Loucy (cell line): ENCODE measurements around the gene UFSP1.

Experiments
- H2AFZ ChIP-seq: fragments of 200-600 bp; sonication (generic); 2 replicates; pipeline ENCODE4 v1.6.0; 2016; ENCODE audit warnings: antibody characterized with exemption, mild to moderate bottlenecking, low read length, moderate library complexity
- H3F3A ChIP-seq: fragments of 200-600 bp; 2 replicates; pipeline ENCODE4 v1.6.0; 2016; ENCODE audit warnings: antibody characterized with exemption, low read depth, mild to moderate bottlenecking
- H3K27me3 ChIP-seq: fragments of 200-600 bp; sonication (generic); 2 replicates; pipeline ENCODE4 v1.6.1; 2014; ENCODE audit warnings: low read length, mild to moderate bottlenecking; ENCODE audit not compliant: insufficient read depth, poor library complexity, severe bottlenecking
- H3K36me3 ChIP-seq: fragments of 200-600 bp; sonication (generic); 2 replicates; pipeline ENCODE4 v1.6.1; 2016; ENCODE audit warnings: low read length; ENCODE audit not compliant: insufficient read depth
- H3K4me1 ChIP-seq: fragments of 200-600 bp; sonication (generic); 2 replicates; pipeline ENCODE4 v1.5.1; 2014; ENCODE audit warnings: low read length, mild to moderate bottlenecking; ENCODE audit not compliant: insufficient read depth, poor library complexity, severe bottlenecking
- H3K4me2 ChIP-seq: fragments of 200-600 bp; sonication (generic); 2 replicates; pipeline ENCODE4 v1.6.0; 2014; ENCODE audit warnings: antibody characterized with exemption, low read length, low read depth, mild to moderate bottlenecking; ENCODE audit not compliant: poor library complexity, severe bottlenecking
- H3K4me3 ChIP-seq: fragments of 200-600 bp; sonication (generic); 2 replicates; pipeline ENCODE4 v1.5.1; 2014; ENCODE audit warnings: low read length, mild to moderate bottlenecking, mixed read lengths; ENCODE audit not compliant: poor library complexity, severe bottlenecking
- H3K79me2 ChIP-seq: fragments of 200-600 bp; sonication (generic); 2 replicates; pipeline ENCODE4 v1.6.1; 2014; ENCODE audit warnings: low read length; ENCODE audit not compliant: insufficient read depth
- H3K9ac ChIP-seq: fragments of 200-600 bp; sonication (generic); 2 replicates; pipeline ENCODE4 v1.6.0; 2014; ENCODE audit warnings: mild to moderate bottlenecking, low read depth, low read length, moderate library complexity; ENCODE audit not compliant: poor library complexity, severe bottlenecking
- H3K9me2 ChIP-seq: fragments of 200-600 bp; sonication (generic); replicated peaks from 2 replicates; pipeline ENCODE4 v1.6.1; 2016; ENCODE audit warnings: low read depth, low read length, mixed read lengths
- H3K9me3 ChIP-seq: fragments of 200-600 bp; sonication (generic); 2 replicates; pipeline ENCODE4 v1.6.1; 2014; ENCODE audit warnings: mild to moderate bottlenecking, antibody characterized with exemption, low read length, low read depth; ENCODE audit not compliant: insufficient read depth
- H4K20me1 ChIP-seq: fragments of 200-600 bp; sonication (generic); 2 replicates; pipeline ENCODE4 v1.6.0; 2014; ENCODE audit warnings: antibody characterized with exemption, low read length, mild to moderate bottlenecking; ENCODE audit not compliant: insufficient read depth, poor library complexity, severe bottlenecking
- EZH2phosphoT487 ChIP-seq: fragments of 200-600 bp; IDR thresholded peaks from 2 replicates; pipeline ENCODE4 v1.6.1; 2018; ENCODE audit warnings: antibody characterized with exemption, mild to moderate bottlenecking, moderate library complexity, borderline replicate concordance
- TF ChIP-seq, protein P1 (sequence below): fragments of 200-600 bp; sonication (generic); conservative IDR thresholded peaks from 2 replicates; pipeline ENCODE4 v1.5.1; 2014; ENCODE audit warnings: mild to moderate bottlenecking, antibody characterized with exemption, low read length

Gene UFSP1

DNA sequence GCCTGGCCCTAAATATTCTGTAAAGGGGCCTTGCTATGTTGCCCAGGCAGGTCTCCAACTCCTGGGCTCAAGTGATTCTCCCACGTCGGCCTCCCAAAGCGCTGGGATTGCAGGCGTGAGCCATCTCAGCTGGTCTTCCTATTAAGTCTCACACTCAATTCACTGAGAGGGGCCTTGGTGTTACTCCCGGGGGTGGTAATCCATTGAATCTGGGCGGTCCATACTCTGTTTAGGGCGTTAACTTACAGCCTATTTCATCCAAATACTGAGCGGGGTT is 15.3 kb downstream of the UFSP1 start:
- Histone ChIP-seq H3K4me2 (peak overlapping the region; percentile 94), H3F3A (no peaks in the 10 kb centered on the region), H3K27me3 (peaks cover 6% of the 10 kb centered on the region), H3K4me1 (peaks cover 35% of the 10 kb centered on the region), H3K9me3 (no peaks in the 10 kb centered on the region), H3K4me3 (peak overlapping the region; percentile 100), H2AFZ (peak overlapping the region; percentile 77), H3K9me2 (no peaks in the 10 kb centered on the region), H3K9ac (peak overlapping the region; percentile 96), H3K79me2 (peaks cover 50% of the 10 kb centered on the region), H4K20me1 (peaks cover 39% of the 10 kb centered on the region), H3K36me3 (peaks cover 12% of the 10 kb centered on the region; the same call in 1 of the 2 replicates)
- no peak for TF ChIP-seq EZH2phosphoT487
- TF ChIP-seq, protein P1, sequence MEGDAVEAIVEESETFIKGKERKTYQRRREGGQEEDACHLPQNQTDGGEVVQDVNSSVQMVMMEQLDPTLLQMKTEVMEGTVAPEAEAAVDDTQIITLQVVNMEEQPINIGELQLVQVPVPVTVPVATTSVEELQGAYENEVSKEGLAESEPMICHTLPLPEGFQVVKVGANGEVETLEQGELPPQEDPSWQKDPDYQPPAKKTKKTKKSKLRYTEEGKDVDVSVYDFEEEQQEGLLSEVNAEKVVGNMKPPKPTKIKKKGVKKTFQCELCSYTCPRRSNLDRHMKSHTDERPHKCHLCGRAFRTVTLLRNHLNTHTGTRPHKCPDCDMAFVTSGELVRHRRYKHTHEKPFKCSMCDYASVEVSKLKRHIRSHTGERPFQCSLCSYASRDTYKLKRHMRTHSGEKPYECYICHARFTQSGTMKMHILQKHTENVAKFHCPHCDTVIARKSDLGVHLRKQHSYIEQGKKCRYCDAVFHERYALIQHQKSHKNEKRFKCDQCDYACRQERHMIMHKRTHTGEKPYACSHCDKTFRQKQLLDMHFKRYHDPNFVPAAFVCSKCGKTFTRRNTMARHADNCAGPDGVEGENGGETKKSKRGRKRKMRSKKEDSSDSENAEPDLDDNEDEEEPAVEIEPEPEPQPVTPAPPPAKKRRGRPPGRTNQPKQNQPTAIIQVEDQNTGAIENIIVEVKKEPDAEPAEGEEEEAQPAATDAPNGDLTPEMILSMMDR: no peak

DNA sequence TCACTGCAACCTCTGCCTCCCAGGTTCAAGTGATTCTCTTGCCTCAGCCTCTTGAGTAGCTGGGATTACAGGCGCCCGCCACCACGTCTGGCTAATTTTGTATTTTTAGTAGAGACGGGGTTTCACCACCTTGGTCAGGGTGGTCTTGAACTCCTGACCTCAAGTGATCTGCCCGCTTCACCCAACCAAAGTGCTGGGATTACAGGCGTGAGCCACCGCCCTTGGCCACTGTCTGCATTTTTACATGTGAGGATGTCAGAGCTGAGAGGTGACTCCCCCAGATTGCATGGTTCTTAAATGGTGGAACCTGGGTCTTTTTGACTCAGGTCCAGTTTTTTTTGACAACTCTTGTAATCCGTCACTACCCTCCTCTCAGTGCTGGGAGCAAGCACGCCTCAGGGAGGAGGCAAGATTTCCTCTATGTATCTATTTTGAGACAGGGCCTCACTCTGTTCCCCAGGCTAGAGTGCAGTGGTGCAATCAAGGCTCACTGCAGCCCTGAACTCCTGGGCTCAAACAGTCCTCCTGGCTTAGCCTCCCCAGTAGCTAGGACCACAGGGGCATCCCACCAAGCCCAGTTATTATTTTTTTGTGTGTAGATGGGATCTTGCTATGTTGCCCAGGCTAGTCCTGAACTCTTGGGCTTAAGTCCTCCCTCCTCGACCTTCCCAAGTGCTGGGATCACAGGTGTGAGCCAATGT is 15.8 kb downstream of the UFSP1 start:
- Histone ChIP-seq H2AFZ (no peak overlapping the region), H3K4me3 (peak overlapping the region; percentile 100), H3K9me3 (no peaks in the 10 kb centered on the region), H3K4me1 (peaks cover 31% of the 10 kb centered on the region), H3K9ac (peak overlapping the region; percentile 96), H3K27me3 (peaks cover 6% of the 10 kb centered on the region), H3K36me3 (peaks cover 7% of the 10 kb centered on the region; the same call in 1 of the 2 replicates), H3F3A (no peaks in the 10 kb centered on the region), H4K20me1 (peaks cover 34% of the 10 kb centered on the region), H3K4me2 (peak overlapping the region; percentile 94), H3K9me2 (no peaks in the 10 kb centered on the region), H3K79me2 (peaks cover 50% of the 10 kb centered on the region)
- TF ChIP-seq, protein P1: no peak
- no peak for TF ChIP-seq EZH2phosphoT487

DNA sequence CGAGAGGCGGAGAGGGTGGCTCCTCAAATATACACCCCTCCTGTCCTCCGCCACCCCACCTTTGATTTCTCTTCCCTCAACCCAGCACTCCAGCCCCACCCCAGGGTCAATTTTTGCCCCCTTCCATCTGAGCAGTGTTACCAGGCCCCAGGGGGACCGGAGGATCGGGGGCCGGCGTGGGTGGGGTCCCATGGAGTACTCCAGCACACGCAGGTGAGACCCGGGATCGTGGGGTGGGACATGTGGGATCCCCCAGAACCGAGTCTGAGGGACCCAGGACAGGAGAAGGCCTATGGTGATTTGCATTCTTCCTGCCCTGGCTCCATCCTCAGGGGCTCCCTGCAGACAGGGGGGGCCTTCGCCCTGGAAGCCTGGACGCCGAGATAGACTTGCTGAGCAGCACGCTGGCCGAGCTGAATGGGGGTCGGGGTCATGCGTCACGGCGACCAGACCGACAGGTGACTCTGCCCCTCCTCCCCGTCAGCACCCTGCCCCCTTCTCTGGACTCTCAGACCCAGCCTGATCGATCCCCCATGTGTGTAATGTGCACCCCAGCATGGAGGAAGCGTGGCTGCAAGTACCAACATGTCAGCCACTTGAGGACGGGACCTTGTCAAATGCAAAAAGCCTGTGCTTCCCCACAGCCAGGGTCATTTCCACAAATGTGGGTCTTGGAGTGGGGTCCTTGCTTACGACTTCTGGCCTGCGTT is 21.6 kb downstream of the UFSP1 start:
- Histone ChIP-seq H3K9ac (peak overlapping the region; percentile 97), H4K20me1 (no peaks in the 10 kb centered on the region), H3K79me2 (peaks cover 29% of the 10 kb centered on the region), H2AFZ (peak overlapping the region; percentile 73), H3K9me3 (no peaks in the 10 kb centered on the region), H3K27me3 (no peaks in the 10 kb centered on the region), H3K4me1 (peaks cover 12% of the 10 kb centered on the region), H3F3A (no peaks in the 10 kb centered on the region), H3K4me3 (peak overlapping the region; percentile 79), H3K36me3 (peaks cover 4% of the 10 kb centered on the region; the same call in 1 of the 2 replicates), H3K4me2 (peak overlapping the region; percentile 87), H3K9me2 (no peaks in the 10 kb centered on the region)
- no peak for TF ChIP-seq EZH2phosphoT487
- TF ChIP-seq, protein P1: no peak
